Measurements from ENCODE around the gene MMP25. TPM values are rescaled to one million over a fixed set of nuclear protein-coding genes. Genes with fewer than 3 reads are reported as not detected.

MMP25 gene
- total RNA-seq, 1 donor from 2014 or later: 0.13 TPM

DNA sequence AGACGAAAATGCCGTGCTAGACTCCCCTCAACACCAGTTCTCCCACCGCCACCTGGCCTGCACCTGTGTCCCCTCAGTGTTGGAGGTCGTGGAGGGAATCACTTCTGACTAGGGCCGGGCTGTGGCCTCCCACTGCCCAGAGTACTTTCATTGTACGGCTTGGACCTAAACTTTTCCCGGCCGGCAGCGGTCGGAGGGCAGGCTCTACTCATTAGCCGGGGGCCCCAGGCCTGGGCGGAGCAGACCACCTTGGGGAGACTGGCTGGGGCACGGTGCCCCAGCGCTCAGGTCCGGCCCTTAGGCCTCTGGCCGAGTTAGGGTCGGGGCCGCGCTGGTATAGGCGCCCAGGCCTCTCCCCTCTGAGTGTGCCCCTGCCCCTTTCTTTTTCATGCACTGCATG, 29.0 kb upstream of the MMP25 start:
- Mint-ChIP-seq H3K36me3 (ENCODE audit: low read depth) (no peaks in the 10 kb centered on the region), H3K4me1 (peaks cover 32% of the 10 kb centered on the region), H3K27me3 (peaks cover 18% of the 10 kb centered on the region), H3K27ac (no peak overlapping the region), H3K9me3 (no peaks in the 10 kb centered on the region), H3K4me3 (no peak overlapping the region)
- intact Hi-C loops (cut with micrococcal nuclease): no loop called here
- POLR2A ChIA-PET: no interaction called here
- TF ChIP-seq, protein P1, sequence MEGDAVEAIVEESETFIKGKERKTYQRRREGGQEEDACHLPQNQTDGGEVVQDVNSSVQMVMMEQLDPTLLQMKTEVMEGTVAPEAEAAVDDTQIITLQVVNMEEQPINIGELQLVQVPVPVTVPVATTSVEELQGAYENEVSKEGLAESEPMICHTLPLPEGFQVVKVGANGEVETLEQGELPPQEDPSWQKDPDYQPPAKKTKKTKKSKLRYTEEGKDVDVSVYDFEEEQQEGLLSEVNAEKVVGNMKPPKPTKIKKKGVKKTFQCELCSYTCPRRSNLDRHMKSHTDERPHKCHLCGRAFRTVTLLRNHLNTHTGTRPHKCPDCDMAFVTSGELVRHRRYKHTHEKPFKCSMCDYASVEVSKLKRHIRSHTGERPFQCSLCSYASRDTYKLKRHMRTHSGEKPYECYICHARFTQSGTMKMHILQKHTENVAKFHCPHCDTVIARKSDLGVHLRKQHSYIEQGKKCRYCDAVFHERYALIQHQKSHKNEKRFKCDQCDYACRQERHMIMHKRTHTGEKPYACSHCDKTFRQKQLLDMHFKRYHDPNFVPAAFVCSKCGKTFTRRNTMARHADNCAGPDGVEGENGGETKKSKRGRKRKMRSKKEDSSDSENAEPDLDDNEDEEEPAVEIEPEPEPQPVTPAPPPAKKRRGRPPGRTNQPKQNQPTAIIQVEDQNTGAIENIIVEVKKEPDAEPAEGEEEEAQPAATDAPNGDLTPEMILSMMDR (IDR thresholded peaks at IDR 0.05): no peak
- CTCF ChIA-PET: no interaction called here
- DNase-seq: no peak
- no peak for ATAC-seq (ENCODE audit: low read depth)

- H3K4me3 Mint-ChIP-seq: no peak within 1 kb of the TSS
- ATAC-seq (ENCODE audit: low read depth) (no peak), DNase-seq (no peak)
- POLR2A ChIA-PET: no interaction called here
- H3K36me3 Mint-ChIP-seq (ENCODE audit: low read depth): no peaks in the 10 kb centered on the region
- intact Hi-C loops (cut with micrococcal nuclease): no loop called here
- CTCF ChIA-PET: interaction anchor here (0.6 to 2.4 kb wide), 2 partner anchors 11 to 14 kb away, joined by 6 to 12 read pairs; no protein-coding TSS in a partner anchor
- no peak within 1 kb of the TSS for H3K27ac Mint-ChIP-seq
- H3K4me1 Mint-ChIP-seq: peaks cover 35% of the 10 kb centered on the region
- H3K27me3 Mint-ChIP-seq: peaks cover 12% of the 10 kb centered on the region
- TF ChIP-seq, protein P1 (IDR thresholded peaks at IDR 0.05): no peak
- no peaks in the 10 kb centered on the region for H3K9me3 Mint-ChIP-seq
Measured at GRCh38 chr16:3017794-3018506, 28.4 kb upstream of the MMP25 start, which contains the start of gene CLDN6. CLDN6 (minus strand) TSS chr16:3018183; CDS start chr16:3016021, 2,162 bp downstream.

DNA sequence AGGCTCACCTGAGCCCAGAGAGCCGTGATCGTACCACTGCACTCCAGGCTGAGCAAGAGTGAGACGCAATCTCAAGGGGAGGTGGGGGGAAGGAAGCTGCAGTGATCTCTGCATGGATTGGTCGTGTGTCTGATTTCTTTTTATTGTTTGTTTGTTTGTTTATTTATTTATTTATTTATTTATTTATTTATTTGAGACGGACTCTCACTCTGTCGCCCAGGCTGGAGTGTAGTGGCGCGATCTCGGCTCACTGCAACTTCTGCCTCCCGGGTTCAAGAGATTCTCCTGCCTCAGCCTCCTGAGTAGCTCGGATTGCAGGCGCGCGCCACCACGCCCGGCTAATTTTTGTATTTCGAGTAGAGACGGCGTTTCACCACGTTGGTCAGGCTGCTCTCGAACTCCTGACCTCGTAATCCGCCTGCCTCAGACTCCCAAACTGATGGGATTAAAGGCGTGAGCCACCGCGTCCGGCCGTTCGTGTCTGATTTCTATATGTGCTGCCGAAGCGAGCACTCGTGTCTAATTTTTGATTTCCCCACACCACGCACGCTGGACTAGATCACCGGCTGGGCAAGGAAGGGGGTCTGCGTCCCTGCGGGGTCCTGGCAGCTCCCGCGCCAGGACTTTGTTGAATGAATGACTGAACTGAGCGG, 26.6 kb upstream of the MMP25 start:
- TF ChIP-seq, protein P1 (IDR thresholded peaks at IDR 0.05): no peak
- ATAC-seq (ENCODE audit: low read depth) (no peak), DNase-seq (no peak)
- H3K27me3 Mint-ChIP-seq: peaks cover 11% of the 10 kb centered on the region
- H3K4me3 Mint-ChIP-seq: peak overlapping the region; percentile 80
- H3K4me1 Mint-ChIP-seq: peaks cover 49% of the 10 kb centered on the region
- intact Hi-C loops (cut with micrococcal nuclease): loop anchor here (1.0 to 5.0 kb wide), 7 partner anchors 15 to 112 kb away; partner anchors contain the start of genes PAQR4 and ZSCAN10
- POLR2A ChIA-PET: interaction anchor here (0.6 to 1.9 kb wide), 8 partner anchors 8 to 137 kb away, joined by 3 to 9 read pairs (median 3); partner anchors contain the start of genes FLYWCH2 and ZNF213
- CTCF ChIA-PET: interaction anchor here (0.8 to 2.4 kb wide), 4 partner anchors 9 to 111 kb away, joined by 3 to 12 read pairs (median 10); no protein-coding TSS in a partner anchor
- peak overlapping the region; percentile 59 for H3K27ac Mint-ChIP-seq
- H3K36me3 Mint-ChIP-seq (ENCODE audit: low read depth): peaks cover 5% of the 10 kb centered on the region
- no peaks in the 10 kb centered on the region for H3K9me3 Mint-ChIP-seq

- CTCF ChIA-PET: interaction anchor here (1.8 to 2.4 kb wide), 3 partner anchors 8 to 16 kb away, joined by 9 to 12 read pairs (median 11); no protein-coding TSS in a partner anchor
- ATAC-seq (ENCODE audit: low read depth) (peak; percentile 23), DNase-seq (peak; percentile 71)
- peaks cover 6% of the 10 kb centered on the region for H3K27me3 Mint-ChIP-seq
- POLR2A ChIA-PET: interaction anchor here (0.7 to 1.9 kb wide), 8 partner anchors 8 to 137 kb away, joined by 3 to 9 read pairs (median 4); partner anchors contain the start of genes FLYWCH2 and ZNF213
- TF ChIP-seq, protein P1 (IDR thresholded peaks at IDR 0.05): no peak
- peak within 1 kb of the TSS; percentile 92 for H3K4me3 Mint-ChIP-seq
- peaks cover 49% of the 10 kb centered on the region for H3K4me1 Mint-ChIP-seq
- intact Hi-C loops (cut with micrococcal nuclease): loop anchor here (1.0 to 5.0 kb wide), 7 partner anchors 16 to 113 kb away; partner anchors contain the start of genes PAQR4 and ZSCAN10
- peak within 1 kb of the TSS; percentile 99 for H3K27ac Mint-ChIP-seq
- H3K36me3 Mint-ChIP-seq (ENCODE audit: low read depth): peaks cover 5% of the 10 kb centered on the region
- H3K9me3 Mint-ChIP-seq: no peaks in the 10 kb centered on the region
Measured at GRCh38 chr16:3020247-3020603, 26.1 kb upstream of the MMP25 start, which contains the start of gene TNFRSF12A. TNFRSF12A (plus strand) TSS chr16:3020368; CDS start chr16:3020398, 30 bp downstream.
